Retinal pigment epithelial cell (primary cell): ENCODE data around the gene CD48.
"Not testable (repeated sequence)": the region's sequence is repeated elsewhere in the genome, so short reads cannot be mapped to it uniquely, and the experiment has no call there.

Experiments used
- DNase-seq: peaks from one replicate; pipeline ENCODE4 v3.0.0-alpha.2; 2010; ENCODE audit warnings: low read depth
- H3K4me3 ChIP-seq: 2 replicates; pipeline ENCODE4 v1.5.1; 2011; ENCODE audit warnings: mild to moderate bottlenecking, low read length, control low read depth, moderate library complexity
- TF ChIP-seq, protein P1 (sequence below): conservative IDR thresholded peaks from 2 replicates; pipeline ENCODE4 v1.5.1; 2011; ENCODE audit warnings: low read depth, low read length, control low read depth, inconsistent platforms

CD48 gene

DNA sequence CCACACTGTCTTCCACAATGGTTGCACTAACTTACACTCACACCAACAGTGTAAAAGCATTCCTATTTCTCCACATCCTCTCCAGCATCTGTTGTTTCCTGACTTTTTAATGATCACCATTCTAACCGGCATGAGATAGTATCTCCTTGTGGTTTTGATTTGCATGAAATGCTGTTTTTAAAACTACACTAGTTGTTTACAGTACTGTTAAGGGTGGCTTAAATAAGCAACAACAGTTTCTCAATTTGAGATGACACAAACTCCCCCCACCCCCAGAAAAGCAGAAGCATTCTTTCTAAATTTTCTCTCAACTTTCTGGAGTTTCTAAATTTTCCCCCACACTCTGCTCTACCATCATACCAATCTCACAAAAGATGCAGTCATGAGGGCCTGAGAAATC is 20.4 kb upstream of the CD48 start:
- DNase-seq, result no peak
- H3K4me3 ChIP-seq, result no peak overlapping the region
- TF ChIP-seq, protein P1, sequence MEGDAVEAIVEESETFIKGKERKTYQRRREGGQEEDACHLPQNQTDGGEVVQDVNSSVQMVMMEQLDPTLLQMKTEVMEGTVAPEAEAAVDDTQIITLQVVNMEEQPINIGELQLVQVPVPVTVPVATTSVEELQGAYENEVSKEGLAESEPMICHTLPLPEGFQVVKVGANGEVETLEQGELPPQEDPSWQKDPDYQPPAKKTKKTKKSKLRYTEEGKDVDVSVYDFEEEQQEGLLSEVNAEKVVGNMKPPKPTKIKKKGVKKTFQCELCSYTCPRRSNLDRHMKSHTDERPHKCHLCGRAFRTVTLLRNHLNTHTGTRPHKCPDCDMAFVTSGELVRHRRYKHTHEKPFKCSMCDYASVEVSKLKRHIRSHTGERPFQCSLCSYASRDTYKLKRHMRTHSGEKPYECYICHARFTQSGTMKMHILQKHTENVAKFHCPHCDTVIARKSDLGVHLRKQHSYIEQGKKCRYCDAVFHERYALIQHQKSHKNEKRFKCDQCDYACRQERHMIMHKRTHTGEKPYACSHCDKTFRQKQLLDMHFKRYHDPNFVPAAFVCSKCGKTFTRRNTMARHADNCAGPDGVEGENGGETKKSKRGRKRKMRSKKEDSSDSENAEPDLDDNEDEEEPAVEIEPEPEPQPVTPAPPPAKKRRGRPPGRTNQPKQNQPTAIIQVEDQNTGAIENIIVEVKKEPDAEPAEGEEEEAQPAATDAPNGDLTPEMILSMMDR, result no peak

DNA sequence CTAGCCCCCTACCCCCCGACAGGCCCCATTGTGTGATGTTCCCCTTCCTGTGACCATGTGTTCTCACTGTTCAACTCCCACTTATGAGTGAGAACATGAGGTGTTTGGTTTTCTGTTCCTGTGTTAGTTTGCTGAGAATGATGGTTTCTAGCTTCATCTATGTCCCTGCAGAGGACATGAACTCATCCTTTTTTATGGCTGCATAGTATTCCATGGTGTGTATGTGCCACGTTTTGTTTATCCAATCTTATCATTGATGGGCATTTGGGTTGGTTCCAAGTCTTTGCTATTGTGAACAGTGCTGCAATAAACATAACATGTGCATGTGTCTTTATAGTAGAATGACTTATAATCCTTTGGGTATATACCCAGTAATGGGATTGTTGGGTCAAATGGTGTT is 19.9 kb upstream of the CD48 start:
- not testable (repeated sequence) for DNase-seq, H3K4me3 ChIP-seq

DNA sequence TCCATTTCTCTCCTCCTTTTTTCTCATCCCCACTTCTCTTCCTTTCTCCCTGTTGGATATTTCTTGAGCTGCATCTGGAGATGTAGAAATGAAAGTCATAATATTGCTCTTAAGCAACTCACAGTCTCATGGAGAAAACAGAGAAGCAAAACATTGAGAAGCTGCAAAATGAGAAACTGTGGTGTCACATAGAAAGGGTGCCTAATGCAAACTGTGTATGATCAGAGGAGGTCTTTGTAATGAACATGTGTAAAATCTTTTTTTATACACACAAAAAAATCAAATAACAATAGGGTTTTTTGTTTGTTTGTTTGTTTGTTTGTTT is 15.7 kb upstream of the CD48 start:
- H3K4me3 ChIP-seq, result no peak overlapping the region
- TF ChIP-seq, protein P1, result no peak
- DNase-seq, result no peak

DNA sequence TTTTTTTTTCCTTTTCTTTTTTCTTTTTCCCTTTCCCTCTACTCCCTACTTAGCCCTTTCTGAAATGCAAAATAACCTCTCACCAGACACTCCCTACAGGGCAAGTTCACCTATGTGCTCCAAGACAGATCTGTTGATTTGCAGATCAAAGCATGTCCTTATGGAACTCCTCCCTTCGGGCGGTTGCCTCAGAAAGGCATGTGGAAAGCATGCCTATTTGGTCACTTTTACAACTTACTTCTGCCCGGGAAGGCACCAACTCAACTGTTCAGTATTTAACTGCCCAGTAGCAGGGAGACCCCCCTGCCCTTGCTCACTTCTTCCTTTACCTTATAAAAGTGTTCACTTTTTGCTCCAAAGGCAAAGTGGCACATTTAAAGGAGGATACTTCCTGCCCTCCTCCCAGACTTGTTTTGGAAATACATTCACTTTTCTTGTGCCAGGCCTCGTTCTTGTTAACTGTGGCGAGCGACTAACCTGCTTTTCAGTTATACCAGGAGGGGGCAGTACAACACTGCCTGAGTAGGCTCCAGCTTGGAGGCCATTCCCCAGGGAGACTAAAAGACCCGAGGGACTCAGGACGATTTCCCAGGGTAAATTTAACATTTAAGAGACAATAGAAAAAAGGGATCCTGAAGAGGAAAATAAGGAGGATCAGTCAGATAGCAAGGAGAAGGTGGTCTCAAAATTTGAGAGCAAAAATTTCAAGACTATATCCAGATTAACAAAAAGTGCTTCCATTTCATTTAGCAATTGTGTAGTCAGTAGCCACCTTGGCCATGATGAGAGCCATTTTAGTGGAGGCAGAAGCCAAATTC is 15.1 kb upstream of the CD48 start:
- TF ChIP-seq, protein P1, result peak; percentile 91
- H3K4me3 ChIP-seq, result no peak overlapping the region
- peak; percentile 27 for DNase-seq

DNA sequence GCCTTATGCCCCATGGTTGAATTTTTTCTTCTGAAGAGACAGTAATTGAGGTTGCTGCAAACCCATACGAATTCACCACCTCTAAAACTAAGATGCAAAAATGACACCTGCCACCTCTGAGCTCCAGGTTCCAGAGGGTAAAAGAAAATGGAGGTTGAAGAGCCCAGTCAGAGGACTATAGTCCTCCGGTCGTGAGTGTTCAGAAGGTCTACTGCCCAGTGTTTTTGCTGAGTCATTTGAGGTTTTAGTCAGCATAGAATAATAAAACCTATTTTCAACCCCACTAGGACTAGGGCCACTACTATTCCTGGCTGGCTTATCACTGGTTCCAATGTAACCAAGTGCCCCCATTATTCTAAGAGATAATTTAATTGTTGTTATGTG is 14.5 kb upstream of the CD48 start:
- no peak for DNase-seq
- TF ChIP-seq, protein P1, result no peak

DNA sequence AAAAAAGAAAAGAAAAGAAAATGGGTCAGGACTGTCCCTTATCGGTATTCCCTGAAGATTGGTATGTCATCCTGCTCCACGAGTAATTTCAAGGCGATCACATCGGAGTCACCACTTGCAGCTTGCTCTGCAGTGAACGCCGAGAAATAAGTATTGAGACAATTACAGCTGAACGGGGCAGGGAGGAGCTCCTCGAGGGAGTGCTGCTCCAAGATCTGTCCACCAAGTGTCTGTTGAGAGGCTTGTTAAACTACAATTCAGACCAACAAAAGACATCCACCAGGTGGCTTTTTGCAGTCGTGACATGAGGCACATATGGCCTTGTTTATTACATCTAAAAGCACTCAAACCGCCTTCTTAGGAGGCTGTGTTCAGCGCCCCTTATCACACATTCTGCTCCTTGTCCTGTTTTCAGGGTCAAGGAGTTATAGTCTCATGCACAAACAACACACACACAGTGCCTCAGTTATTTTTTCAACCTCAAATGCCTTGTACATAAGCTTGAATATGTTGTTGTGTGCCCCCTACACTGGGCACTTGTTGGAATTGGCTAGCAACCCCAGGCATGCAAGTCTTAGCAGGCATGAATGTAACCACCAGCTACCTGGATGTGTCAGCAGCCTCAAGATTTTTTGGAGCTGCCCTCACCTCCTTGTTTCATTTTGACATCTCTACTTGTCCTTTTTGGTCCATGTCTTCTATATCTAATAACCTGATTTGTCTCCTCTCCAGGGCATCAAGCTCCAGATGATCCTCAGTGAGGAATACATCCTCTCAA is 13.0 kb upstream of the CD48 start:
- no peak overlapping the region for H3K4me3 ChIP-seq
- TF ChIP-seq, protein P1, result no peak
- DNase-seq, result no peak

More for the DNA sequence above, 14.5 kb upstream of the CD48 start:
- H3K4me3 ChIP-seq, result no peak overlapping the region

DNA sequence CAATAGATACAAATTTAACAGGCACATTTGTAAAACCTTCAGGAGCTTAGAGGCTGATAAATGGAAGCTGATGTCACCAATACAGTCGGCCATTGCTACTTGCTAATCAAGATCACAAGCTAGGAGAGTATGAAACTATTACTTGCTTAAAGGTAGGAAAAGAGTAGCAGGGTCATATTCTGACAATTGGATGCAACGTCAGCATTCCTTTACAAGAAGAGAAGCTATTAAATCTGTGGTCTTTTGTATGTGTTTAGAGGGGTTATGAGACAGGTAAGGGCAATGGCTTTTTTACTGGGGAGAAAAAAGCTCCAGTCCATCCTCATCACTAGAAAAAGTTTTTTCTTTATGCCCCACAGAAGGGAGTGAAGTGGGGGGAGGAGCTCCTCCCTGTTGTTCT is 11.7 kb upstream of the CD48 start:
- TF ChIP-seq, protein P1, result no peak
- DNase-seq, result no peak
- no peak overlapping the region for H3K4me3 ChIP-seq
